ENCODE data around the gene ANO10.

DNA sequence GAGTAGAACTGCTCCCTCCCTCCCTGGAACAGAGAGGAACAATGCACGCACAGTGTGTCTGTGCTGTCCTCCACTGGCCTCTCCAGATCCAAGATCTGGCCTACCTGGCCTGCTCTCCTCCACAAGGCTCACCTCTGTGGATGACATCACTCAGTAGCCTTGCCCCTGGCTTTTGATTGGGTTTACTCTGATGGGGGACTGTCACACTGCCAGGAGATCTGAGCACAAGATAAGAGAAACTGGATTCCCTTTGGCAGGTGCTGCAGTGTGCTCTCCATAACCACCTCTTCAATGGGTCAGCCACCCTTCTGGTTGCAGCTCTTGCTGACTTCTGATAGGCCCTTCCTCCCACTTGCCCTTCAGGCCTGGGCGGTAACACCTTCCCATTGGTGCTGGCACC is 22.6 kb upstream of the ANO10 start:
- TF ChIP-seq, protein P1, sequence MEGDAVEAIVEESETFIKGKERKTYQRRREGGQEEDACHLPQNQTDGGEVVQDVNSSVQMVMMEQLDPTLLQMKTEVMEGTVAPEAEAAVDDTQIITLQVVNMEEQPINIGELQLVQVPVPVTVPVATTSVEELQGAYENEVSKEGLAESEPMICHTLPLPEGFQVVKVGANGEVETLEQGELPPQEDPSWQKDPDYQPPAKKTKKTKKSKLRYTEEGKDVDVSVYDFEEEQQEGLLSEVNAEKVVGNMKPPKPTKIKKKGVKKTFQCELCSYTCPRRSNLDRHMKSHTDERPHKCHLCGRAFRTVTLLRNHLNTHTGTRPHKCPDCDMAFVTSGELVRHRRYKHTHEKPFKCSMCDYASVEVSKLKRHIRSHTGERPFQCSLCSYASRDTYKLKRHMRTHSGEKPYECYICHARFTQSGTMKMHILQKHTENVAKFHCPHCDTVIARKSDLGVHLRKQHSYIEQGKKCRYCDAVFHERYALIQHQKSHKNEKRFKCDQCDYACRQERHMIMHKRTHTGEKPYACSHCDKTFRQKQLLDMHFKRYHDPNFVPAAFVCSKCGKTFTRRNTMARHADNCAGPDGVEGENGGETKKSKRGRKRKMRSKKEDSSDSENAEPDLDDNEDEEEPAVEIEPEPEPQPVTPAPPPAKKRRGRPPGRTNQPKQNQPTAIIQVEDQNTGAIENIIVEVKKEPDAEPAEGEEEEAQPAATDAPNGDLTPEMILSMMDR (IDR thresholded peaks at IDR 0.05): no peak
- TF ChIP-seq POLR2A (IDR thresholded peaks at IDR 0.05): no peak

All from uterus (tissue), 2 donors.